ENCODE results near the gene RGP1. TPM values are rescaled to one million over a fixed set of nuclear protein-coding genes. Genes with fewer than 3 reads are reported as not detected.

The RGP1 gene
- polyA plus RNA-seq, 1 donor from 2014 or later: 7.2 TPM

DNA sequence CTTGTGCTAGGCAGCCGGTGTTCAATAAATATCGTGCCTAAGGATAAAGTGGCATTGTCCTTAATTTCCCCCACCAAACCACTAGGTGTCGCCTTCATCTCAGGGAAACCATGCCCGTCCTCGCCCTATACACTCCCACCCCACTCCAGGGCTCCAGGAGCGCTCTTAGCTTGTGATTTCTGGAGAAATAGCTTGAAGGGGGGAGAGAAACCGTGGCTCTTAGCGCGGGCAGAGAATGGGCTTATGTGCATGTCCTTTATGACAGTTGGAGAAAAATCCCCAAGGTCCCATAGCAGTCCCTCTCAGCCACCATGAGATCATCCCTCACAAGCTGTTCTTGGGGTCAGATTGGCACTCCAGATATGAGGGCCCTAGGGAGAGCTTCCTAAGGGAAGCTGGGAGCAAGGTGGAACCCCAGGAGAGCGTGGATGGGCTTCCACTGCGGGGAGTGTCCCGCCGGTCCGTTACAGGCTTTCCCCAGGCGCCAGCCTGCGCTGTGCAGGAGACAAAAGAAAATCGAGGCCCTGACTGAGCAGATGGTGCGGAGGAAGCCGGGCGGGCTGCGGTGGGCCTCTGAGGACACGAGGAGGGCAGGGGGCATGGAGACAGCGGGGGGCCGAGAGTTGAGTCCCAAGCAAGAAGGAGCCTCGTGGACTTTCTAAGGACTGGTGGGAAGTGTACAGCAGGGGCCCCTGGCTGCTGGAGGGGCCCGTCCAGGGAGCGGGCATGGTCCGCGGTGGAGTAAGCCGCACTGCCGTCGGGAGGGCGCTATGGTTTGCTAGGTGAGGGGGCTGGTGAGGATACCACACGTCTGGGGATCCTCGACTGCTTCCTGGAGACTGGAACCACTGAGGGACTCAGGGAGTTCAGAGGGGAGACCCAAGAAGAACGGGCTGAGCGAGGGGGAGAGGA lies 41.6 kb downstream of the RGP1 start:
- Mint-ChIP-seq H3K9me3 (no peaks in the 10 kb centered on the region), H3K27me3 (no peaks in the 10 kb centered on the region), H3K4me3 (no peak overlapping the region), H3K27ac (peak overlapping the region in 1 of 3 donors; percentile 23), H3K4me1 (peaks cover 0 to 6% (median 6%) of the 10 kb centered on the region in 3 donors), H3K36me3 (no peaks in the 10 kb centered on the region)

DNA sequence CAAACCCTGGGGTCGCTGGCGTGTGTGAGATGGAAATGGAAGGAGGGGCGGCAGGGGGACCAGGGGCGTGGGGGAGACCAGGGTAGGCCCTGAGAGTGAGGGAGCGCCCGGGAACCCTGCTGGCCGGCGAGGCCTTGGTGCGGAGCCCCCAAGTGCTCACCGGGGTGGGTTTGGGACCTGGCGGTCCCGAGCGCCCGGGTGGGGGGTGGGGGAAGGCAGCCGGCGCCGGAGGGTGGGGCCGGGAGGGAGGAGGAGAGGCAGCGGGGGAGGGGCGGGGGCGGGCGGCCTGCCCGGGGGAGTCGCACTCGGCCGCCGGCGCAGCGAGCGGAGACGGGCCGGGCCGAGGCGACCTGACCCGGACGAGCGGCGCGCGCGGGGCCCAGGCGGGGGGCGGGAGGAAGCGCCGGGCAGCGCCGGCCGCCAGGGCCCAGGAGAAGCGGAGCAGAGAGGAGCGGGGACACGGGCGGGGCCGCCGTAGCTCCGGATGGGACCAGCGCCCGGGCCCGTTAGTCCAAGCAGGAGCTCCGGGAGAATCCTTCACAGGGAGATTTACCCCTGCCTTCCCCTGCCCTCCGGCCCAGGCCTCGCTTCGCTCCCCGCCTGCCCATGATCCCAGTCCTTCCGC lies 42.3 kb downstream of the RGP1 start, which contains the start of gene NPR2:
Gene NPR2, plus strand, starts transcription at position 295 of the 625 bp plus-strand sequence. CDS start 818 bp downstream, outside the sequence.
- H3K36me3 Mint-ChIP-seq: no peaks in the 10 kb centered on the region
- peaks cover 0 to 6% (median 6%) of the 10 kb centered on the region in 3 donors for H3K4me1 Mint-ChIP-seq
- H3K27me3 Mint-ChIP-seq: no peaks in the 10 kb centered on the region
- peak within 1 kb of the TSS in 1 of 3 donors; percentile 23 for H3K27ac Mint-ChIP-seq
- no peak within 1 kb of the TSS for H3K4me3 Mint-ChIP-seq
- H3K9me3 Mint-ChIP-seq: no peaks in the 10 kb centered on the region

DNA sequence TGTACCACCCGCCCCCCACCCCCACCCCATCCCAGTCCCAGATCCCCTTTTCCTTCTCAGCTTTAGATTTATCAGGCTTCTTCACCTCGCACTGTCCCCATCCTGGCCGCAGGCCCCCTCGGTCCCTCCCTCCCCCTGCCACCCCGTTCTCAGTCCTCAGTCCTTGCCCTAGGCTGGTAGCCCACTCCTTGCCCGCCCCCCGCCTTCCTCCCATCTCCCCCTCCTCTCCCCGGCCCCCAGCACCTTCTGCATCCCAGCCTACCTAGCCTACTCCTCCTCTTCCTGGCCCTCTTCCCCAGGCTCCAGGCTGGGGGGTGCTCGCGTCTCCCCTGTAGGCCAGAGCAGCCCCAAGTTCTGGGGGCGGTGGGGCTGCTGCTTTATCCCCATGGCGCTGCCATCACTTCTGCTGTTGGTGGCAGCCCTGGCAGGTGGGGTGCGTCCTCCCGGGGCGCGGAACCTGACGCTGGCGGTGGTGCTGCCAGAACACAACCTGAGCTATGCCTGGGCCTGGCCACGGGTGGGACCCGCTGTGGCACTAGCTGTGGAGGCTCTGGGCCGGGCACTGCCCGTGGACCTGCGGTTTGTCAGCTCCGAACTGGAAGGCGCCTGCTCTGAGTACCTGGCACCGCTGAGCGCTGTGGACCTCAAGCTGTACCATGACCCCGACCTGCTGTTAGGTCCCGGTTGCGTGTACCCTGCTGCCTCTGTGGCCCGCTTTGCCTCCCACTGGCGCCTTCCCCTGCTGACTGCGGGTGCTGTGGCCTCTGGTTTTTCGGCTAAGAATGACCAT lies 43.1 kb downstream of the RGP1 start:
- no peaks in the 10 kb centered on the region for H3K27me3 Mint-ChIP-seq
- H3K36me3 Mint-ChIP-seq: no peaks in the 10 kb centered on the region
- H3K9me3 Mint-ChIP-seq: no peaks in the 10 kb centered on the region
- no peak overlapping the region for H3K4me3 Mint-ChIP-seq
- peaks cover 0 to 6% (median 6%) of the 10 kb centered on the region in 3 donors for H3K4me1 Mint-ChIP-seq
- no peak overlapping the region for H3K27ac Mint-ChIP-seq

DNA sequence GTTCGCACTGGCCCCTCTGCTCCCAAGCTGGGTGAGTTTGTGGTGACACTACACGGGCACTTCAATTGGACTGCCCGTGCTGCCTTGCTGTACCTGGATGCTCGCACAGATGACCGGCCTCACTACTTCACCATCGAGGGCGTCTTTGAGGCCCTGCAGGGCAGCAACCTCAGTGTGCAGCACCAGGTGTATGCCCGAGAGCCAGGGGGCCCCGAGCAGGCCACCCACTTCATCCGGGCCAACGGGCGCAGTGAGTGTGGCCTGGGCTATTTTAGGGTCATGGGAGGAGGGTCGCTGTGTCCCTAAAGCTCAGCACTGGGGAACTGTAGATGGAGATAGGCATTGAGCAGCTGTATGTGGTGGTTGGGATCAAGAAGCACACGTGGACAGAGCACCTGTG lies 43.7 kb downstream of the RGP1 start:
- Mint-ChIP-seq H3K9me3 (no peaks in the 10 kb centered on the region), H3K36me3 (no peaks in the 10 kb centered on the region), H3K27me3 (no peaks in the 10 kb centered on the region), H3K27ac (no peak overlapping the region), H3K4me3 (no peak overlapping the region), H3K4me1 (peaks cover 0 to 6% (median 5%) of the 10 kb centered on the region in 3 donors)

DNA sequence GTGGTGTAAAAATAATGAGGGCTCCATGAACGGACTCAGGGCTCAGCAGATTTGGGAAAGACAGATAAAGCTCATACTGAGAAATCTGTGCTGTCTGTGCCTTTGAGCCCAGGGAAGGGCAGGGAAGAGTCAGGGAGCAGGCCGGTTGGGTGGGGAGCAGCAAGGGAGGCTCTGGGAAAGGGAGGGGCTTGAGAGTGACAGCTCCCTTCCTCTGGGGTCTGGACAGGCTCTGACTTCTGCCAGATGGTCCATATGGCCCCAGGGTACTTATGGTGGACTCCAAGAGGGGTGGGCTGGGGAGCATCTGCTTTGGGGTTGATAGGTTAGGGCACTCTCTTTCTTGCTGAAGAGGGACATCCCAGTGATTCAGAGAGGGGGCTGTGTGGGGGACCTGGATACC lies 44.4 kb downstream of the RGP1 start:
- Mint-ChIP-seq H3K27me3 (no peaks in the 10 kb centered on the region), H3K9me3 (no peaks in the 10 kb centered on the region), H3K36me3 (no peaks in the 10 kb centered on the region), H3K4me1 (peaks cover 0 to 6% (median 5%) of the 10 kb centered on the region in 3 donors), H3K27ac (no peak overlapping the region), H3K4me3 (no peak overlapping the region)

DNA sequence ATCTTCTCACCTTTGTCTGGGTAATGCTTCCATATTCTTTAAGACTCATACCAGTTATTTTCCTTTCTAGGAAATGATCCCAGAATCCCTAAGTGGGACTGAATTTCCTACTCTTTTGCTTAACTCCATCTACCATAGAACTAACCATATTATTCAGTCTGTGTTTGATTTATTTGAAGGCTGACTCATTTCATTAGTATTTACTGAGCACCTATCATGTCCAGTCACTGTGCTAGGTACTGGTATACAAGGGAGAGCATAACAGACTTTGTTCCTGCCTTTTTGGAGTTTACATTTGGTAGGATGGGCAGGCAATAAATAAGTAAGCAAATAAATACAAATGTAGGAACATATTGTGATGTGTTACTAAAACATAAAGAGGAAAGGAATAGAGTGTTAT lies 46.6 kb downstream of the RGP1 start:
- H3K4me3 Mint-ChIP-seq: no peak overlapping the region
- no peak overlapping the region for H3K27ac Mint-ChIP-seq
- no peaks in the 10 kb centered on the region for H3K27me3 Mint-ChIP-seq
- H3K36me3 Mint-ChIP-seq: no peaks in the 10 kb centered on the region
- no peaks in the 10 kb centered on the region for H3K9me3 Mint-ChIP-seq
- peaks cover 0 to 2% (median 0%) of the 10 kb centered on the region in 3 donors for H3K4me1 Mint-ChIP-seq

DNA sequence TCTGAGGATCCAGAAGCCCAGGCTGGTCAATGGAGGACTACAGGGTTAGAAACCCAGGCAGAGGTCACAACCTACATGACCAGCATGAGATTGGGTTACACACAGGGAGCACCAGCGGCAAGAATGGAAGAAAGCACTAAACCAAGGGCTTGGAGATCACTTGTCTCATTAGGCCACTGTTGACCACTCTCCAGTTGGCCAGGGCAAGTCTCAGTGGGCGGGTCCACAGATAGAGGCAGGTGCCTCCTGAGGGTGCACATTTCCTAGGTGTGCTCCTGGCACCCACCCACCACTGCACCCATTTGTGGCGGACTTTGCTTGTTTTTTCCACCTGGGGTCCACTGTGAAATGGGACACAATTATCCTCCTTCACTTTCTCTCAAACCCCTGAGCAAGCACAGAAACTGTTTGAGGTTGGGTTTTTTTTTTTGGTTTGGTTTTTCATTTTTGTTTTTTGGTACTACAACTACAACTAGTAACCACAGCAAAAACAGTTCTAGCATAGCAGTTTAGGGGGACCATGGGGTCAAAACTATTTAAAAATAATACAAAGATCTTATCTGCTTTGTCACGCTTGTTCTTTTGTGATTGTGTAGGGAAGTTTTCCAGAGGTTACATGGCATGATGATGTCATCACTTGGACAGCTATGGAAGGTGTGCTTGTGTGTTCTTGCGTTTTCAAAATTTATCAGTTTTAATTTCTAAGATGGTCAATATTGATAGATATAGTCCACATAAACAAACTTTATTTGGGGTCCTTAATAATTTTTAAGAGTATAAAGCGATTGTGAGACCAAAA lies 48.4 kb downstream of the RGP1 start:
- Mint-ChIP-seq H3K27me3 (no peaks in the 10 kb centered on the region), H3K9me3 (no peaks in the 10 kb centered on the region), H3K4me1 (peaks cover 0 to 3% (median 0%) of the 10 kb centered on the region in 3 donors), H3K4me3 (no peak overlapping the region), H3K27ac (no peak overlapping the region), H3K36me3 (peaks cover 2% of the 10 kb centered on the region)

DNA sequence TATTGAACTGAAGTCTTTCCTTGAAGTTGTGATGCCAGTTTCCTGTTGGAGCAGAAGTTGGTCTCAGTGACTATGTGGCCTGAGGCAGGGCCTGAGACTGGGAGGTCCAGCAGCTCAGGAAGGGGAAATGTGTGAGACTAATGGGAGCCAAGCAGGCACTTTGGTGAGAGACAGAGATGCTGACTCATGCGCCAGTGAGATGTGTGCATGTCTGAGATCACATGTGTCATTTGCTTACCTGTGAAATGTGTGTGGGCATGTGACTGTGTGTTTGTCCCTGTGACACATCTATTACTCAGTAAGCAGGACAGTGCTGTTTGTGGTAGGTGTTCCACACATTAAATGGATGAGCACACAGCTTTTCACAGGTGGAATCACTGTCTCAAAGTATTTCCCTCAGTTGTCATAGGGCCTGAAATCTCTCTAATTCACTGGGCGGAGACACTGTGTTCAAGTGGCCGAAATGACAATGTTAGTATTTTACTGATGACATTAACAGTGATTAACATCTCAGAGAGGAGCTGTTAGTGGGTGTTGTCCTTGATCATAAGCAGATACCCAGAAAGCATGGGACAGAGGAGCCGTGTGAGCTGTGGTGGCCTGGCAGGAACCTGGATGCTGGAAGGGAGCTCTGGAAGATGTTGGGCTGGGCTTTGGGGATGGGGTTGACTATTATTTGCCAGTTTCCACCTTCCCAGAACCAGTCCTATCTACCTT lies 49.7 kb downstream of the RGP1 start:
- no peaks in the 10 kb centered on the region for H3K9me3 Mint-ChIP-seq
- peaks cover 8% of the 10 kb centered on the region for H3K36me3 Mint-ChIP-seq
- no peak overlapping the region for H3K27ac Mint-ChIP-seq
- H3K4me3 Mint-ChIP-seq: no peak overlapping the region
- no peaks in the 10 kb centered on the region for H3K27me3 Mint-ChIP-seq
- peaks cover 0 to 3% (median 0%) of the 10 kb centered on the region in 3 donors for H3K4me1 Mint-ChIP-seq

DNA sequence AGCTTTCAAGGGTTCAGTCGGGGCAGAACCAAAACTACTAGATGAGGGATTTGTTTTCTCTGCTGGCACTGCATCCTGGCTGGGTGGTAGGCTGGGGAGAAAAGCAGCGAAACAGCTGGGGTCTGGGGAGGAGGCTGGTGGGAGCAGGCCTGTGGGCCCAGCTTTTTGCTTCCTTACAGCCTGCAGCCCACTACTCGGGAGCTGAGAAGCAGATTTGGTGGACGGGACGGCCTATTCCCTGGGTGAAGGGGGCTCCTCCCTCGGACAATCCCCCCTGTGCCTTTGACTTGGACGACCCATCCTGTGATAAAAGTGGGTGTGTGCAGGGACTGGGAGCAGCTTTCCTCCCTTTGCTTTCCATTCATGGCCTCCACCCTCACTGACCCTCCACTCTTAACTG lies 51.4 kb downstream of the RGP1 start:
- Mint-ChIP-seq H3K9me3 (no peaks in the 10 kb centered on the region), H3K27ac (no peak overlapping the region), H3K4me3 (no peak overlapping the region), H3K27me3 (no peaks in the 10 kb centered on the region), H3K4me1 (peaks cover 0 to 3% (median 0%) of the 10 kb centered on the region in 3 donors), H3K36me3 (peaks cover 10% of the 10 kb centered on the region)

DNA sequence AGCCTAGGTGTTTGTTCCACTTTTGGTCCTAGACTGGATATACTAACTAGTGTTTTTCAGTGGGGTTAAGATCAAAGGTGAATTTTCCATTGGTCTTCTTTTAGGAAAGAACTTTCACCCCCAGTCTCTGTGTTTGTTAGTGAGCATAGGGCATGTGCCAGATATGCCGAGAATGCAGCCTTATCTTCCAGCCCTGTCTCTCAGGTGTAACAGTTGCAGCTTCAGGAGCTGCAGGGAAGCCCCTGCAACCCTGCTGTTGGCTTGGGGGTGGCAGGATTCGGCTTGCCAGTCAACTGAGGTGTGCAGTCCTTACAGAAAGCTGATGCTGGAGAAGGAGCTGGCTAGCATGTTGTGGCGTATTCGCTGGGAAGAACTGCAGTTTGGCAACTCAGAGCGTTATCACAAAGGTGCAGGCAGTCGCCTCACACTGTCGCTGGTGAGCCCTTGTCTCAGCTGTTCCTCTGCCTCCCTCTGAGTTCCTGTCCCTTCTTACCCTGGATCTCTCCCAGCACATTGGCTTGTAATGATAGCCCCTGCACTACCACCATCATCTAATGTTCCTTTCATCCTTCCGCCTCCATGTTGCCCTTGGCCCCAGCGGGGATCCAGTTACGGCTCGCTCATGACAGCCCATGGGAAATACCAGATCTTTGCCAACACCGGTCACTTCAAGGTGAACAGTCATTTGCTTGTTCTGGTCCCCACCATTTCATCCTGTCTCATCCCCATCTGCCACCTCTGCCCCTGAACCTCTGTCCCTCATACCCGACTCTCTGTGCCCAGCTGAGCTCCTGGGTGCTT lies 52.4 kb downstream of the RGP1 start:
- H3K4me3 Mint-ChIP-seq: no peak overlapping the region
- H3K4me1 Mint-ChIP-seq: peaks cover 0 to 3% (median 0%) of the 10 kb centered on the region in 3 donors
- H3K27me3 Mint-ChIP-seq: no peaks in the 10 kb centered on the region
- no peaks in the 10 kb centered on the region for H3K9me3 Mint-ChIP-seq
- H3K36me3 Mint-ChIP-seq: peaks cover 10% of the 10 kb centered on the region
- peak overlapping the region in 2 of 3 donors; percentile 5 to 67 for H3K27ac Mint-ChIP-seq

DNA sequence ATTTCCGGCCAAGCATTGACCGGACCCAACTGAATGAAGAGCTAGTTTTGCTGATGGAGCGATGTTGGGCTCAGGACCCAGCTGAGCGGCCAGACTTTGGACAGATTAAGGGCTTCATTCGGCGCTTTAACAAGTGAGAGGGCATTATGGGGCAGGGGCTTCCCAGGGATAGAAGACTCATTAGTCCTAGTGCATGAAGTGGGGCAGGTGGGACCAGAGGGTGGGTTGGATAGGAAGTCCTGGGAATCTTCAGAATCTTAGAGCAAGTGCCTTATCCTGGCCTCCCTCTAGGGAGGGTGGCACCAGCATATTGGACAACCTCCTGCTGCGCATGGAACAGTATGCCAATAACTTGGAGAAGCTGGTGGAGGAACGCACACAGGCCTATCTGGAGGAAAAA lies 57.0 kb downstream of the RGP1 start:
- peaks cover 13% of the 10 kb centered on the region for H3K36me3 Mint-ChIP-seq

More for the DNA sequence above, 57.0 kb downstream of the RGP1 start:
- H3K9me3 Mint-ChIP-seq: no peaks in the 10 kb centered on the region
- H3K27ac Mint-ChIP-seq: no peak overlapping the region
- H3K4me3 Mint-ChIP-seq: no peak overlapping the region
- peaks cover 0 to 2% (median under 1%) of the 10 kb centered on the region in 3 donors for H3K4me1 Mint-ChIP-seq
- H3K27me3 Mint-ChIP-seq: no peaks in the 10 kb centered on the region

All from IgD-negative memory B cell (primary cell).